HG02642 (cell line): Measurements from ENCODE around the gene NTNG2.

Experiments
- ATAC-seq: cut with Tn5 transposase; IDR thresholded peaks from one replicate; pipeline ENCODE4 v1.9.1; 2021; ENCODE audit warnings: mild to moderate bottlenecking; ENCODE audit not compliant: unreplicated experiment, poor library complexity

NTNG2 gene

DNA sequence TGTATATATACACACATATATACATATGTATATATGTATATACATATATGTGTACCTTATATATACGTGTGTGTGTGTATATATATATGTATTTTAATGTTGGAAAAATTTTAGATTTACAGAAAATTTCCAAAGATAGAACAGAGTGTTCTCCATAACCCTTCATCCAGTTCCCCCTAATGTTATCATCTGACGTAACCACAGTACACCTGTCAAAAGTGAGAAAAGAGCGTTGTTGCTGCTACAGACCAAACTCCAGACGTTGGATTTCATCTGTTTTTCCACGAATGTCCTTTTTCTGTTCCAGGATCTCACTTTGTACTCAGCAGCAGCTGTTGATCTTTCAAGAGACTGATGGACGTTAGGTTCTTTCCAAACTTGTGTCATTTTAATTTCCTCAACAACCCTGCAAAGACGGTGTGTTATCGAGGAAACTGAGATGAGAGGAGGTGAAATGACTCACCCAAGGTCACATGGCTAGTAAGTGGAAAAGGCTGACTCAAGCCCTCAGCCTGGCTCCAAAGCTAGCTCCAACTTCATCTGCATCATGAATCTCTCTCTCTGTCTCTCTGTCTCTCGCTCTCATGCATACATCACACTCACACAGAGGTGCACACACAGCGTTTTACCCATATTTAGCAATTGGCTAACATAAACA lies 17.0 kb upstream of the NTNG2 start:
- ATAC-seq = no peak

DNA sequence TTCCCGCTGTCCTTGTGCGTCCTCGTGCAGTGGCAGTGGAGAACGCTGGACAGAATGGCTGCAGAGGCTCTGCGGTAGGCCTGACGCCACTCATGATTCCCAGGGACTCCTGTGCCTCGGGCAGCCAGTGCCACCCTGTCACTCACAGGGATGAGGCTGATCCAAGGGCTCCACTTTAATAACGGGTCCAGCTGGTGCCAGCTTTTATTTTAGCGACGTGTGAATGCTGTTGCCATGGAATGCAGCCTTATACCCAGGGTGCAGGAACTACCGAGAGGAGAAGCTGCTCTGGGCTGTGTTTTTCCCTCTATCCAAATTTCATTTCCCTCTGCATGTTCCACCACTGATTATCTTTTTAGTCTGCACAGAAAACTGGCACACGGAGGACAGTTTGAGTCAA lies 15.8 kb upstream of the NTNG2 start:
- ATAC-seq = no peak

DNA sequence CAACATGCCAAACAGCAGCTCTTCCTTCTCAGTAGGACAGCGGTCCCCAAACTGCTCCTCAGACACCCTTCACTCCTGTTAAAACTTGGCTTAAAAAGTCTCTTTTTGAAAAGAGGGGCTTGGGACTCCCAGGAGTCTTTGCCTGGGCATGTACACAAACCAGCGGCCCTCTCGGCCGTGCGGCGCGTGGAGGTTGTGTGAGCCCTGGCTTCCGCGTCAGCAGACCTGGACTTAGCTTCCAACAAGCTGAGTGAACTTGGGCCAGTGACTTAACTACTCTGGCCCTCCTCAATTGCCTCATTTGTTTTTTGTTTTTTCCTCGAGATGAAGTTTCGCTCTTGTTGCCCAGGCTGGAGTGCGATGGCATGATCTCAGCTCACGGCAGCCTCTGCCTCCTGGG lies 15.3 kb upstream of the NTNG2 start:
- ATAC-seq = no peak

DNA sequence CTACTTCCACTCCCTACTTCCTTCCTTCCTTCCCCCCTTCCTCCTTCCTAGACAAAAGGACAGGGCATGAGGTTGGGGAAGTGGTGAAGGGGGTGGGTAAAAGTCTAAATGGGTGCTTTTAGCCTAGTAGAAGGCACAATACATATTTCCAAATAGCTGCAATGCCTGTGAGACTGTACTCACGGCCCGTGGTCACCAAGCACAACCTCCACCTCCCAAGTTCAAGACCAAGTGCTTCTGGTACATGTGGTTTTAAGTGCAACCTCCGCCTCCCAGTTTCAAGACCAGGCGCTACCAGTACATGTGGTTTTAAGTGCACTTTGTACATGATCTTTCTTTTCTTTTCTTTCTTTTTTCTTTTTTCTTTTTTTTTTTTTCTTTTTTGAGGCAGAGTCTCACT lies 14.5 kb upstream of the NTNG2 start:
- ATAC-seq = no peak

DNA sequence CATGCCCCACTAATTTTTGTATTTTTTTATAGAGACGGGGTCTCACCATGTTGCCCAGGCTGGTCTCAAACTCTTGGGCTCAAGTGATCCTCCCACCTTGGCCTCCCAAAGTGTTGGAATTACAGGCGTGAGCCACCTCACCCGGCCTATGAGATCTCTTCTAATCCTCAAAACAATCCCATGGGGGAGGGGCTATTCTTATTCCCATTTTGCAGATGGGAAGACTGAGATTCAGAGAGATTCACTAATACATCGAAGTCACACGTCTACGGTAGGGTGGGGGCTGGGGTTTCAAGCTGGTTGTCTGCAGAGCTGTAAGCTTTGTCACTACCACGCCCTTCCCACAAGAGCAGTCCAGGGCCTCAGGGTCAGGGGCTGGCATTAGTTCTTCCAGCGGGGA lies 14.0 kb upstream of the NTNG2 start:
- ATAC-seq = no peak

DNA sequence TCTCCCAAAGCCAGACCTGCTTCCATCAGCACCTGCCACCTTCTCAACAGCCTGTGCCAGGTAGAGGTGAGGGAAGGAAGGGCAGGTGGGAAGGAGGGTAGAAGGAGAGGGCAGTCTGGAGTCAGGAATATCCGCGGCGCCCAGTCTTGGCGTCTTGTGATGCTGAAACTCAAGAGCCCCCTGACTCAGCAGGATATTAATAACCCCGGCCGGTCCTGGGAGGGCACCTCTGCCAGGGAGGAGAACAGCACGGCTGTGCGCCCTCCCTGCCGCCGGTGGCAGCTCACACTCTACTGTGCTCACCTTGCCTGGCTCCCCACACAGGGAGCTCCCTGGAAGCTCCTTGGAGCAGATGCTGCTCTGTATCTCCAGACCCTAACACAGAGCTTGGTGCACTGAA lies 11.6 kb upstream of the NTNG2 start:
- no peak for ATAC-seq

DNA sequence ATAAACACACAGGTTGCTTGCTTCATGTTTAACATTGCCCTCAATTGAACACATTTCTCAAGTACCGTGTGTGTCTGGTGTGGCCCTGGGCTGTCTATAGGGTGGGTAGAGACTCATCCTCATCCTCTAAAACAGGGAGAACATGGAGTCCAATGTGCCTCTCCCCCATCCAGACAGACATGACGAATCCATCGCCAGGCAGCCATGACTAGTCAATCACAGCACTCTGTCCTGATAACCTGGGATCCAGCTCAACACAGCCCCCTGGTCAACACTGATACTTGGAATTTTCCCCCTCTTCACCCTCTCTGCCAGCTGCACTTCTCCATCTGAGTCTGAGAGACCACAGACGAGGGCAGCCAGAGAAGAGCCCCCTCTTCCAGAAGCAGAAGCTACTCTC lies 10.7 kb upstream of the NTNG2 start:
- ATAC-seq = no peak

DNA sequence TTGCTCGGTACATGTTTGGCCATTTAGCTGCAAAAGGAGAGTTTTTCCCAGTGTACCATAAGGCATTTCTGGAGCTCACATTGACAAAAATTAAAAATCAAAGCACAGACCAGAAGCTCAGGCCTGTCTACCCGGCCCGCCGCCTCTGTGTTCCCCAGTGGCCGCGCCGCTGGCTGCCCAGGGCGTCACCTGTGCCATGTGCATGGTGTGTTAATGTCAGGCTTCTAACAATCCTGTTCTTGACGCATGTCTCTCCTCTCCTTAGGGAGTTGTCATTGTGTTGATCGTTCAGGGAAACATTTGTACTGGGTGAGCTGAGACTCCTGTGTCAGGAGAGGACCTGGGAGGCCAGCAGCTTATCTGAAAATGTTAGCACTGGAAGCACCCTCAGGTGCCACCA lies 9.6 kb upstream of the NTNG2 start:
- ATAC-seq = no peak

DNA sequence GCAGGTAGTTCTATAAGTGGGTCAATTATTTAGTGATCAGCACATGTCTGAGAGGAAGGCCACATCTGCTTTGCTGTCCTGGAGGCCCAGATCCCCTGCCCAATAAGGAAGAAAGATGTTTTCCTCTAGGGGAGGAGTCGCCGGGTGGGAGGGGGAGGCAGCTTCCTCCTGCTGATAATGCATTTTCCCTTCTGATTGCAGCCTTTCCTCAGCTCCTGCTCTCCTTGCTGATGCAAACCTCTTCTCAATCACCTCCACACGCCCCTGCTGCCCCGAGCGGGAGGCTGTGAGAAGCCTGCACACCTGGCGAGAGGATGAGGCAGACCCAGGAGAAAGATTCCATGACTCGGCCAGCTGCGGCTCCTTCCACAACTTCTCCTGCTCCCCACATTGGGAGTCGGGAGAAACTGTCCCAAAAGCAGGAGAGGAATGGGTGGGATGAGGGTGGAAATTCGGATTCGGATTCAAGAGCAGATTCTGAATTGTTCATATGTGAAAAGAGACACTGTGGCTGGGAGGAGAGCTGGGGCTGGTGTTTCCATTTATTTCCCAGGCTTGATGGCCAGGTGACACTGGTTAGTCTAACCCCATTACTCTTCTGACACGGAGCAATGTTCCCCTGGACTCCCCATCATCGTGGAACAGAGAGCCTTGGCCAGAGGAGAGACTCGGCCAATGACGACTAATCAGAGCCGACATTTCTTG lies 6.8 kb upstream of the NTNG2 start:
- no peak for ATAC-seq

DNA sequence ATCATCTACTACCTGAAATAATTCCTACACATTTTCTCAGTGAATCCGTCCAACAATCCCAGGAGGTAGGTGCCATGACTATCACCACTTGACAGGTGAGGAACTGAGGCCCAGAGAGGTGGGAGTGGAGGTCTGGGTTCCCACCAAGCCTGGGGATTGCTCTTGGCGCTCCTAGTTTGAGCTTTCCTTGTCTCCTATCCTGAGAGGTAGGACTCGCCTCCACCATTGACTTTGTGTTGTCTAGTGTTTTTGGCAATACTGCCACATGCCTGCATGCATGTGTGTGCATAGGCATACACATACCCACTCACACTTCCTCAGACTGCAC lies 6.3 kb upstream of the NTNG2 start:
- no peak for ATAC-seq

DNA sequence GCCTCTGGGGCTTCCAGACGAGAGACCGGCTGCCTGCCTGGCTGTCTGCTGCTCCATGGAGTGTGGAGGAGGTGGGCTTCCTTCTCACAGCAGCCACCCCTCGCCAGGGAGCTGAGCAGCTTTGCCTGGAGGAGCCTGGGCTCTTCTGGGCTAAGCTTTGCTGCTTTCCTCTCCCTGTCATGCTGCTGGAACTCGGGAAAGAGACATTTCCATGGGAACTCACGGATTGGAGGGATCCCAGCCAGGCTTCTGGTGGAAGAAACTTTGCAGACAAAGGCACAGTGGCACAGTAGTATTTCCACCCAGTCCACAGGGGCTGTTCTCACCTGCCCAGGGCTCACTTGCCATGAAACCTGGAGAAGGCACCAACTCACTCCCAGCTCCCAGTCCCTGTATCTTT lies 5.6 kb upstream of the NTNG2 start:
- ATAC-seq = no peak

DNA sequence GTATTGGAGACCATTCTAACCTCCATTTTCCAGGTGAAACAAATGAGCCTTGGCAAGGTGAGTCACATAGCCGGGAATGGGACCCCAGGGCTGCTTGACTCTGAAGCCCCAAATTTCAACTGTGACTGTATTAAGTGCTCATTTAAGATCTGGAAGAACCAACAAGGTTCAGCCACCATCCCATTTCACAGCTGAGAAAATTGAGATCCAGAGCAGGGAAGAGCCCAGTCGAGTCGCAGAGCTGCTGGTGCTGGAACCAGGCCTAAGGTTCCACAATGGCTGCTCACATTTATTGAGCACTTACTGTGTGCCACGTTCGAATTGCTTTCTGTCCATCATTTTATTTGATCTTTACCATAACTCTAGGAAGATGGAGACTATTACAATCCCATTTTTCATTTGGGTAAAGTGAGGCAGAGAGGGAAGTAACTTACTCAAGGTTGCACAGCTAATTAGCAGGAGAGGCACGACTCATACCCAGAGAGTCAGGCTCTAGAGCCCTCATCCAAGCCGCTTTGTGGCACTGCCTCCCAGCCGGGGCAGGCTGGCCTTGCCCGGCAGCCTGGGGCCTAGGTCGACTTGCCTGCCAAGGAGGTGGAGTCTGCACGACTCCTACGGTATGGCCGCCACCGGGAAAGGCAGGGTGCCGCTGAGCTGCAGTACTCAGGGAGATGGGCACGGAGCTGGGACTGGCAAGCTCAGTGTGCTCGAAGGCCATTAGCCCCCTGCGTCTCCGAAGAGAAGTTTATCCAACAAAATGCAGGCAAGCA lies 4.3 kb upstream of the NTNG2 start:
- no peak for ATAC-seq

DNA sequence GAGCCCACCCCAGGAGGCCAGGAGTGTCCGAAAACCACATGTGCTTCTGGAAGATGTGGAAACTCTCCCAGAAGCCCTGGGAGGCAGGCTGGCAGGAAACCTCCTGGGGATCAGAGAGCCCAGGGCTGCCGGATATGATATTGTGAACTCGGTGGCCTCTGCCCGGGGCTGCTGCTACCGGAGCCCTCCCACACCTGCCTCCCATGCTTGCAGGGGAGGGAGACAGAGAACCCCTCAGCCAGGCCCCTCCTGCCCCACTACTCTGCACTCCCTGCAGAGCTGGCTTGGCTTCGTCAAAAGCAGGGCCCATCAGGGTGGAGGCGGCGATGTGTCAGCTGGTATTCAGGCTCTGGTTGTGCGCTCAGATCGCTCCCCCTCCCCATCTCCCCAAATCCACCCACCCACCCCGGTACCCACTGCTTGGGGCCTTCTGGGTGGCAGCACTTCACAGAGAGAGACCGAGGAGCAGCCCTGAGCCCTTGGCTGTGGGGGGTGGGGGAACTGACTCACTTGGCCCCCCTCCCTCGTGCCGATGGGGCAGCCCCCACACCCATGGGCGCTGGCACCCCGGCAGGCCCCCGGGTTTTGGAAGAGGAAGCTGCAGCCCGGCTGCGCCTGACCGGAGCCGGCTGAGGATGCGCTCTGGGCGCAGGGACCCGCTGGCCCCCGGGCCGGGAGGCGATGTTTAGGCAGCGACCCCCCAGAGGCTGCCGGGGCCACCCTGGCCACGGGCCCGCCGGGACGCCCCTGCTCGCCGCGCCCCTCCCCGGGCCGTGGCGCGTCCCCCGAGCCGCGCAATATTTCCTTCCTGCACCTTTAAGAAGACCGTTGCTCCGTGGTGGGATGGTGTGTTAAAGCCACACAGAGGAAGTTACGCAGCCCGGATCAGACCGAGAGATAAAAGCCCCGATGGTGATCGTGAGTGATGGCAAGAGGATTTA lies 786 bp upstream of the NTNG2 start:
- ATAC-seq = no peak

DNA sequence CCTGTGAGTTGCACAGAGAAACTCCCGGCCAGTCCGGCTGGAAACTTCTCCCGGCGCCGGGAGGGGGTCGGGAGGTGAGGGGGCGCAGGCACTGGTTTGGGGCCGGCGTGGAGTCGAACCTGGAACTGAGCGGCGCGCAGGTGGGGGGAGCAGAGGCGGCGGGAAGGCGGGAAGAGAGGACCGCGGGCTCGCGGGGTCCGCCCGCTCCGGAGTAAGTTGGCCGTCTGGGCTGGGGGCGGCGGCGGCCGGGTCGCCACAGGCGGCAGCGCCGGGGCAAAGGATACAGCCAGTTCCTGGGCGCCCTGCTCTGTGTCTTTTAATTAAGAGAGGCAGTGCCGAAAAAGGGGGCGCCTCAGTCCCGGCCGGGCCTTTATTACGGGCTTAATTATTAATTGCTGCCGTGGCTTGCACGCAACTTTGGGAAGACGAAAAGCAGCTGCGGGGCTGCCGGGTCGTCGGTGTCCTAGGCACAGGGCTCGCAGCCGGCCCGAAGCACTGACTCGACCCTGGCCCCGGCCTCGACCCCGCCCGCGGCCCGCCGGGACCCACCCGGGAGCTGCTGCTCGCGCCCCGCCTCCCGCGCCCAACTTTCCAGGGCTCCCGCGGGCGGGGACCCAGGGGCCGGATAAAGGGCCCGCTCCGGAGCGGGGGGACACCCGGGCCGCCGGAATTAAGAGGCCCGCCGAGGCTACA lies 1.1 kb downstream of the NTNG2 start:
- ATAC-seq = no peak

DNA sequence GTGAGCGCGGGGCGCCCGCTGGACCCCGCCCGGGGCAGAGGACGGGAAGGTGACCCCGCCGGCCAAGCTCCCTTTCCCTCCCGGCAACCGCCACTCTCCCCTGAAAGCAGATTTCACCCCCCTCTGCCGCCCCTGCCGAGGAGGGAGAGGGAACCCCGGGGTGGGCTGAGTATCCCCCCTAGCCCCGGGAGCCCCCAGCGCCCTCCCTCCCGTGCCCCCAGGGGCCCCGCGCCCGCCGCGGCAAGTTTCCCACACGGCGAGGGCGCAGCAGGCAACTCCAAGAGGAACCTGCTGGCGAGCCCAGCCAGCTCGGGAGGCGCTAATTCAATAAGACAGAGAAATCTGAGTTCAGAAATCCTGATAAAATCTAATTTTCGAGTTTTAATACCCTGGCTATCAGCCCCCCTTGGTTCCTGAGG lies 1.6 kb downstream of the NTNG2 start:
- no peak for ATAC-seq

DNA sequence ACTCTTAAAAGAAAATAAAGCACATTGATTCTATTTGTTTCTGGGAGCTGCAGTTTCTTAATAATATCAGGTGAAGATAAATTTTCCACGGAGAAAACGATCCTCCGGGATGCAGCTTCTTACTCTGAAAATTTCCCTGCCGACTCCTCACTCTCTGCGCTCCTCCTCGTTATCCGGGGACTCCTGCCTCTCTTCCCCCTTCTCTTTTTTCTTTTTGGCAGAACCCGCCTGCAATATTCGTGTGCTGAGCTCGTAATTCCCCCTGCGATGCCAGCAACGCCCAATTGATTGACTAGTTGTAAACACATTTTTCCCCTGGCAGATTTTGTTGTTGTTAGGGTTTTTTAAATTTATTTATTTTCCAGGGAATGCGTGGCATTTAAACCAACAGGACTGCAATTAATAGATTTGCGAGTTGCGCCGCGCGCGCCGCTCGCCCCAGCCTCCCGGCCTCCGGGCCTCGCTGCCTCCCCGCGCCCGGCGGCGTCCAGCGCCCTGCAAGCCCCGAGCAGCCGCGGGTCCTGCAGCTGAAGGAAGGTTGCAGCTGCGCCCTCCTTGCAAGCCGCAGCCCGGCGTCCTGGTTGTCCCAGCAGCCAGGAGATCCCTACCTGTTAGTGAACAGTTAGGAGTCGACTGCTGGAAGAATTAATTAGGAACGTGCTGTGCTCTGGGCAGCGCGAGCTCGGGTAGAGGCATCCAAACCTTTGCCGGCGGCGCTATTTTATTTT lies 2.2 kb downstream of the NTNG2 start:
- ATAC-seq = no peak

DNA sequence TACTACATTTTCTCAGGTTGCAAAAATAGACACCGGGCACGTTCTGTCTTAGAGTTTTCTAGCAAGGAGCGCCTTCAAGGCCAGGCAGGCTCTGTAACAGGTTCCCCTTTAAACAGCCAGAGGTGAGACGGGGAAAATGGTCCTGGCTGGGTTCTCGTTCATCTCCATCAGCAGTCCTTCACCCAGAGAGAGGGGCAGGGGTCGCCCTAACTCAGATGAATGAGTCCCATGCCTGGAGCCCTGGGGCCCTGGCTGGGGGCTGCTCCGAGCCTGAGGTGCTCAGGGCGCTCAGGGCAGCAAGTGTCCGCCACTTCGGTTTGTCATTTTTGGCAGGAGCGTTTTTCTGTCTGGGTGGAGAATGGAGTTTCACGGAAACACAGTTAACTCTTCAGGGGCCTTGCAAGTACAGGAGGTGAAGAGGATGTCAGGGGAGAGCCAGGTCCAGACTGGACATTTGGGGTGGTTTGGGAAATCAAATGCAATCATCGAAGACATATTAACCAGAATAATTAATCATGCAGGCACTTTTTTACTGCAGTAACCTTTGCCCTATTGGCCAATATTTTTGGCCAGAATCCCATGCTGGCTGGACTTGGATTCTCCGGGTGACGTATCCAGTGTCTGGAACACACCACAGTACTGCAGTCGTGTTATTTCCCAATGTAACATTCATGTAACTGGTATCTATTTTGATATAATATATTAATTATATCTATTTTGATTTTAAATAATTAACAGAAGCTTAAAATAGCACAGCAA lies 2.9 kb downstream of the NTNG2 start:
- no peak for ATAC-seq

DNA sequence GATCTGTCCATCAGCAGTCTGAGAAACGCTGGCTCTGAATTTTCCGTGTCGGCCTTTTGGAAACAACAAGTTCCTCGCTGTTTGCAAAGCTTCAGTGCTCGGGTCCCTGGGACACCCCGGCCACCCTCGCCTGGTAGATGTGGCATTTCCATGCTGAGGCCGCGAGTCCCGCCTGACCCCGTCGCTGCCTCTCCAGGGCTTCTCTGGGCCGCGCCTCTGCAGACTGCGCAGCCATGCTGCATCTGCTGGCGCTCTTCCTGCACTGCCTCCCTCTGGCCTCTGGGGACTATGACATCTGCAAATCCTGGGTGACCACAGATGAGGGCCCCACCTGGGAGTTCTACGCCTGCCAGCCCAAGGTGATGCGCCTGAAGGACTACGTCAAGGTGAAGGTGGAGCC lies 4.7 kb downstream of the NTNG2 start:
- no peak for ATAC-seq

DNA sequence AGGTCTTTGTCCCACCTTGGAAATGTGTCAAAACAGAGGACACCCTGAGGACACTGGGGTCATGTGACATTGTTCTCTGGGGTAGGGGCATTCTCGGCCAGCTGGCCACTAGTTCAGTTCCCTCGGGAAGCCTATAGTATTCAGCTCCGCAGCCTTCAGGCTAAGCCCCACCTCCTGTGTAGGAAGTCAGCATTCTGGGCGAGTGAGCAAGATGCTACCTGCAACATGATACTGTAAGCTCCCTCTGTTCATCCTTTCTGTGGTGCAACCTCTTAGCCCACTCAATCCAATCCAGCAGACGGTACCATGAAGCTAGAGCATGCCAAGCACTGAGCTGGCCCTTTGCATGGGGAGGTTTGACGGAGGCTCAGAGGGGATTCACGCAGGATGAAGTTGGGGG lies 5.3 kb downstream of the NTNG2 start:
- ATAC-seq = no peak
